Dedifferentiated amniotic fluid mesenchymal stem cell (primary cell): ENCODE measurements around the gene MATR3.

Experiments
- DNase-seq: peaks from one replicate; pipeline ENCODE4 v3.0.0-alpha.2; 2016; ENCODE audit errors: extremely low spot score

The MATR3 gene

DNA sequence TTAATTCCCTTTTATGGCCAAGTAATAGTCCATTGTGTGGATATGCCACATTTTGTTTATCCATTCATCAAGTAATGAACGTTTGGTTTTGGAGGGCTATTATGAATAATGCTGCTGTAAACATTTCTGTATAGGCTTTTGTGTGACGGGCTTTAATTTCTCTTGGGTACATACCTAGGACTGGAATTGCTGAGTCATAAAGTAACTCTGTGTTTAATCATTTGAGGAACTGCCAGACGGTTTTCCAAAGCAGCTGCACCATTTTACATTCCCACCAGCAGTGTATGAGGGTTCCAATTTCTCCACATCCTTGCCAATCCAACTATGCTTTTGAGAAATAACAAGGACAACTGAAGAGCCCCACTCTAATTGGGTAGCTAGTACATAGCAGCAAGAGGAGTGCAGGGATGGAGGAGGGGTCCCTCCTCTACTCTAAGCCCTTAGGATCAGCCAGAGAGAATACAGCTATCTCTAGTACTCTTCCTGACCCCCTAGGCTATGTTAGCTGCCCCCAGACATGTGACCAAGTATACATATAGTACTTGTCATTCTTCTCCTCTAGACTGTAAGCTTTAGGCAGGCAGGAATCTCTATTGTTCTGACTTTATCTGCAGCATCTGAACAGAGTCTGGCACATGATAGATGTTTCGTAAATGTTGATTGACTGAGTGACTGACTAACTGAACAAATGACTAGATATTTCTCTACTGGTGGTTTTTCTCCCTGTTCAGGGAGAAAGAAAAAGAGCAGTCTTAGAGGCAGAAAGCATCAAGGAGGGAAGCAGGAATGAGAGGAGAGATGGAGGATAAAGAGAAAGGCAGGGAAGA, 22.1 kb upstream of the MATR3 start:
- peak; percentile 62 for DNase-seq

GRCh38 chr5:139272471-139273321, 20.8 kb upstream of the MATR3 start:
- DNase-seq, result no peak

- no peak for DNase-seq
Measured at GRCh38 chr5:139273322-139273571, 20.3 kb upstream of the MATR3 start.

- DNase-seq, result no peak
Measured at GRCh38 chr5:139273572-139274289, 19.8 kb upstream of the MATR3 start.

- DNase-seq, result no peak
Measured at GRCh38 chr5:139275536-139275935, 18.0 kb upstream of the MATR3 start.

GRCh38 chr5:139275956-139276355, 17.6 kb upstream of the MATR3 start:
- DNase-seq, result no peak

- no peak for DNase-seq
Measured at GRCh38 chr5:139276426-139276825, 17.1 kb upstream of the MATR3 start.

- no peak for DNase-seq
Measured at GRCh38 chr5:139277171-139277570, 16.4 kb upstream of the MATR3 start.

DNA sequence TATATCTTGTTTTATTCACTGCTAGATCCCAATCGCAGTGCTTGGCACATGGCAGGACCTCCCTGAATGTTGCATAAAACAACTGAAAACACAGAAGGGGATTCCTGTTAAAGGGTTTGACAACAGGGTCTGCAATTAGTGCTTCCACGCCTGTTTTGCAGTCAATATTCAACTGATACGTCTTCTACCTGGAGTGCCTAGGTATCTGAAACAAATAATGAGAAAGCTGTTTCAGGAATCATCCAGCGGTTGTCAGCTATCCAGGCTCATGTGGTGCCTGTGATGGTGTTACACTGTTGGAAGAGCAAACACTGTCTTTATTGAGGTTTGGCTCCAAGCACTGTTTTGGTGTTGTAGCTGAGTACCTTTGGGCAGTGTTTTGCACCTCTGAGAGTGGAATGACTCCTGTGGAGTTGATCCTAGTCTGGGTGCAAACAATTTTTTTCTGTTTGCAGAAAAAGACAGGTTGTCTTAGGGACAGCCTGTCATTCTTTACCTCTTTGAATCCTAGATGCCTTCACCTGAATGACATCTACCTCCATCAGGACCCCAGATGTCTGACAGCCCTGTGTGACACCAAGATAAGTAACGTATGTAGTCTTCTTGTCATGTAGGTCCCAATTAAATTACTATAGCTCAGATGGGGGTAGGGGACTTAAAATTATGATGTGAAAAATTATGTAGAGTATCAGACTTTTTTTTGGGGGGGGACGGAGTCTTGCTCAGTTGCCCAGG, 14.8 kb upstream of the MATR3 start:
- no peak for DNase-seq

- DNase-seq, result no peak
Measured at GRCh38 chr5:139282197-139282557, 11.4 kb upstream of the MATR3 start.

DNA sequence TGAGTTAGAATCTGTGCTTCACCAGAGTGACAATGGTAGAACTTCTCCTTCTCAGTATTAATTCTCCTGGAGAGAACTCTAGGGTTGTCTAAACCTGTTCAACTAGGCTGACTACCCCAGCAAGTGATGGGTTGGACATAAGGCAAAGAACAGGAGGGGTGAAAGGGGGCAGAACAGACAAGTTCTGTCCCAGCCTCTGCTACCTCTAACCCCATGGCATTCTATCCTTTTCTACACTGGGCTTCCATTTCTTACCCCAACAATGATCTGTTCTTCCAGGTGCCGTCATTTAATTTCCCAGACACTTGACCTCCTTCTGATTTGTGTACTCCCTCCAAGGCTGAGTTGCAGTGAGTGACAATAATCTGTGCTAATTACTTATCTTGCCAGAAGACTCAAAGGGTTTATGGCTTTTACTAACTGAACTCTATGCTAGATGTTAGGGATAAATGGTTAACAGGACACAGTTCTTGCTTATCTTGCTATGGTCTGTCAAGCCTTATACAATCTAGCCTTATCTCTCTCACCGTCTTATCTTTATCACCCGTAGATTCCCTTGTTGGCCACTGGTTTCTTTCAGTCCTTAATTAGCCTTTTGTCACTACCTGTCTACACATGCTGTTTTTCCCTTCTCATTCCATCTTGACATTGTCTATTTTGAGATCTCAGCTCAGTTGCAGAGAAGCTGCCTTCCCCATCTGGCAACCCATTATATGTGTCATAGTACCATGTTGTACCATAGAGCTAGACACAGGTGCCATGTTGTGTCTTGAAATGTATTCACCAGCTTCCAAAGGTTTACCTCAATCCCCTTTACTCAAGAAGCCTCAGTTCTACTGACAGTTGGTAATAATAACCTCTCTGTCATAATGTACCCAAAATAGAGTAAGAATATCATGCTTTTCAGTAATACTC, 10.0 kb upstream of the MATR3 start:
- DNase-seq, result no peak

DNA sequence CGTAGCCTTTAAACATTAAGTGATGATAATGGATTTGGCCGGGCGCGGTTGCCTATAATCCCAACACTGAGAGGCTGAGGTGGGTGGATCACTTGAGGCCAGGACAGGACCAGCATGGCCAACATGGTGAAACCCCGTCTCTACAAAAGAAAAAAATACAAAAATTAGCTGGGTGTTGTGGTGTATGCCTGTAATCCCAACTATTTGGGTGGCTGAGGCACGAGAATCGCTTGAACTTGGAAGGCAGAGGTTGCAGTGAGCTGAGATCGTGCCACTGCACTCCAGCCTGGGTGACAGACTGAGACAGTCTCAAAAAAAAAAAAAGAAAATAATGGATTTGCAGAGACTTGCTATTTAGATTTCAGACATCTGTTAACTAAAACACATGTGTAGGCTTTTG, 9.2 kb upstream of the MATR3 start:
- no peak for DNase-seq

- no peak for DNase-seq
Measured at GRCh38 chr5:139285651-139286392, 7.7 kb upstream of the MATR3 start.

- DNase-seq, result no peak
Measured at GRCh38 chr5:139287890-139288635, 5.5 kb upstream of the MATR3 start.

DNA sequence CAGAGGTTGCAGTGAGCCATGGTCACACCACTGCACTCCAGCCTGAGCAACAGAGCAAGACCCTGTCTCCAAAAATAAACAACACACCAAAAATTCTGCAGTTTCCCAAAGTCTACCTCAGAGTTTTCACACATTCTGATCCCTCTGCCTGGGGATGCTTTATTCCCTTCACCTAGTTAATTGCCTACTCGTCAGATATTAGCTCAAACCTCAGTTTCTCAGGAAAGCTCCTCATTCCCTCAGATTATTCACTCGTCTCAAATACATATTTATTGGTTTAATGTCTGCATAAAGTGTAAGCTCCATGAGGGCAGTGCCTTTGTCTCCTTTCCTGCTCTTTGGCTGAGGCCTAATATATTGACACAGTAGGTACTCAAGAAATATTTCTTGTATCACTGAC, 2.5 kb upstream of the MATR3 start:
- DNase-seq, result no peak

GRCh38 chr5:139293202-139293506, 386 bp upstream of the MATR3 start:
- no peak for DNase-seq

- peak; percentile 79 for DNase-seq
Measured at GRCh38 chr5:139294374-139295165, 1.0 kb downstream of the MATR3 start.

GRCh38 chr5:139295346-139296057, 2.0 kb downstream of the MATR3 start:
- no peak for DNase-seq
